Mesenteric fat pad (tissue), 1 donor: Measurements from ENCODE around the gene RTF1. TPM values are rescaled to one million over a fixed set of nuclear protein-coding genes. Genes with fewer than 3 reads are reported as not detected.

ENCODE experiments used
- DNase-seq: peaks from one replicate; pipeline ENCODE4 v3.0.0-alpha.2; 2020; ENCODE audit warnings: low spot score
- total RNA-seq: library from RNA; stranded (reverse); fragmentation: NEBNext Ultra II Directional; extraction: Animal tissue kit (Norgen Biotek cat#: 25700); gene quantifications from one replicate; pipeline ENCODE4 v1.2.1, GENCODE V29; 2021
- donor health status: DM: yes; HTN: yes; CAD: no.

The RTF1 gene
- total RNA-seq, 1 donor from 2014 or later, result 26.8 TPM

GRCh38 chr15:41484937-41485625 is 68.2 kb downstream of the RTF1 start:
- DNase-seq, result no peak

- DNase-seq, result no peak
These were observed 69.4 kb downstream of the RTF1 start for GRCh38 chr15:41486286-41486685.

- no peak for DNase-seq
These were observed 70.5 kb downstream of the RTF1 start for GRCh38 chr15:41487381-41487780.

- no peak for DNase-seq
These were observed 70.9 kb downstream of the RTF1 start for GRCh38 chr15:41487802-41488201.

GRCh38 chr15:41489641-41490040 is 72.7 kb downstream of the RTF1 start:
- no peak for DNase-seq

- no peak for DNase-seq
These were observed 73.5 kb downstream of the RTF1 start for GRCh38 chr15:41490355-41490754.

- DNase-seq, result no peak
These were observed 75.0 kb downstream of the RTF1 start for GRCh38 chr15:41491889-41492288.

GRCh38 chr15:41492597-41493204 is 75.8 kb downstream of the RTF1 start:
- DNase-seq, result no peak

- DNase-seq, result no peak
These were observed 76.5 kb downstream of the RTF1 start, which contains the start of gene ITPKA for GRCh38 chr15:41493205-41493901. Gene ITPKA, plus strand, starts transcription at chr15:41493874. Its CDS starts 54 bp downstream, at chr15:41493928.

- DNase-seq, result no peak
These were observed 77.0 kb downstream of the RTF1 start for GRCh38 chr15:41493902-41494189.

- DNase-seq, result no peak
These were observed 77.5 kb downstream of the RTF1 start for GRCh38 chr15:41494190-41494921.

GRCh38 chr15:41494922-41495735 is 78.2 kb downstream of the RTF1 start:
- no peak for DNase-seq

GRCh38 chr15:41495736-41496599 is 79.1 kb downstream of the RTF1 start:
- DNase-seq, result no peak

GRCh38 chr15:41498657-41499056 is 81.8 kb downstream of the RTF1 start:
- DNase-seq, result no peak

- no peak for DNase-seq
These were observed 82.4 kb downstream of the RTF1 start for GRCh38 chr15:41499109-41499851.

GRCh38 chr15:41501191-41501917 is 84.5 kb downstream of the RTF1 start:
- no peak for DNase-seq

- no peak for DNase-seq
These were observed 85.3 kb downstream of the RTF1 start for GRCh38 chr15:41501931-41502794.
